K562 (cell line): ENCODE data around the gene SLC30A1. TPM values are rescaled to one million over a fixed set of nuclear protein-coding genes. Genes with fewer than 3 reads are reported as not detected.

Experiments used
- ASH1L ChIP-seq: fragments of 450-650 bp; IDR thresholded peaks from 2 replicates; pipeline ENCODE4 v1.6.1; 2018; ENCODE audit warnings: borderline replicate concordance, mild to moderate bottlenecking, low read depth; ENCODE audit not compliant: partially characterized antibody
- BMI1 ChIP-seq: fragments of 150-350 bp; IDR thresholded peaks from 2 replicates; pipeline ENCODE4 v1.6.1; 2014; ENCODE audit warnings: low read length
- ELF2 ChIP-seq: fragments of 250-450 bp; sonication (Bioruptor Pico); IDR thresholded peaks from 2 replicates; pipeline ENCODE4 v1.5.0; 2021; ENCODE audit warnings: mild to moderate bottlenecking
- IRF2 ChIP-seq: sonication (generic); formaldehyde crosslinking; IDR thresholded peaks from 2 replicates; pipeline ENCODE4 v1.8.1; 2022; ENCODE audit warnings: mild to moderate bottlenecking, missing genetic modification reagents
- MAZ ChIP-seq, 2 experiments: fragments of 450-650 bp in 1 of 2; sonication (generic) in 1 of 2; formaldehyde crosslinking; IDR thresholded peaks in 1 of 2; conservative IDR thresholded peaks in 1 of 2; 2 replicates each; pipeline versions ENCODE4 v1.4.0 to v1.5.0; 2020; ENCODE audit warnings: mild to moderate bottlenecking in 1 of 2, missing genetic modification reagents in 1 of 2
- MBD2 ChIP-seq: sonication (generic); IDR thresholded peaks from 2 replicates; pipeline ENCODE4 v1.6.1; 2016; ENCODE audit warnings: low read depth, borderline replicate concordance
- NR2C2 ChIP-seq, 2 experiments: fragments of 200-800 bp in 1 of 2; sonication (Bioruptor generic) in 1 of 2; sonication (generic) in 1 of 2; formaldehyde crosslinking in 1 of 2; IDR thresholded peaks; 2 replicates each; pipeline versions ENCODE4 v1.6.1 to v1.8.0; 2016 to 2022; ENCODE audit warnings: mild to moderate bottlenecking in 1 of 2, missing compliant biosample characterization in 1 of 2, missing genetic modification characterization in 1 of 2, missing genetic modification reagents in 1 of 2
- PATZ1 ChIP-seq: fragments of 250-450 bp; sonication (Bioruptor Pico); IDR thresholded peaks from 2 replicates; pipeline ENCODE4 v1.5.0; 2020; ENCODE audit warnings: mild to moderate bottlenecking, borderline replicate concordance
- POLR2B ChIP-seq: fragments of 450-650 bp; IDR thresholded peaks from 2 replicates; pipeline ENCODE4 v1.6.1; 2018; ENCODE audit warnings: low read depth; ENCODE audit not compliant: partially characterized antibody
- TCF3 ChIP-seq: sonication (generic); formaldehyde crosslinking; IDR thresholded peaks from 2 replicates; pipeline ENCODE4 v1.4.0; 2020; ENCODE audit warnings: mild to moderate bottlenecking, missing genetic modification reagents
- VEZF1 ChIP-seq: fragments of 200-800 bp; sonication (Bioruptor generic); IDR thresholded peaks from 2 replicates; pipeline ENCODE4 v1.6.1; 2017; ENCODE audit warnings: missing genetic modification characterization, missing compliant biosample characterization
- ZBED1 ChIP-seq: IDR thresholded peaks from 2 replicates; pipeline ENCODE4 v1.6.1; 2014
- ZNF395 ChIP-seq: fragments of 200-800 bp; sonication (Bioruptor generic); IDR thresholded peaks from 2 replicates; pipeline ENCODE4 v1.6.1; 2017; ENCODE audit warnings: missing genetic modification characterization, missing compliant biosample characterization
- ZNF707 ChIP-seq: fragments of 250-450 bp; sonication (Bioruptor Pico); conservative IDR thresholded peaks from 2 replicates; pipeline ENCODE4 v1.8.0; 2022; ENCODE audit warnings: inconsistent platforms, mild to moderate bottlenecking, moderate library complexity
- polyA plus RNA-seq, 8 experiments: library from polyadenylated mRNA; depleted of rRNA in 4 of 8; stranded (reverse) in 5 of 8; unstranded in 3 of 8; fragments of >200 nt; fragmentation: Nextera tagmentation in 2 of 8; fragmentation: Illumina TruSeq in 1 of 8; extraction: Ambion mirVana in 2 of 8; extraction: Trizol in 1 of 8; gene quantifications; 2 replicates each; pipeline versions ENCODE4 v1.2.1 to v1.2.3, GENCODE V29; 2011 to 2014; ENCODE audit warnings: inconsistent platforms in 1 of 8, missing spikeins in 1 of 8
- total RNA-seq, 7 experiments: library from RNA; depleted of rRNA in 6 of 7; stranded (reverse); fragments of >200 nt in 6 of 7; fragmentation: Illumina TruSeq in 2 of 7; extraction: Trizol in 2 of 7; gene quantifications; 2 replicates each; pipeline versions ENCODE4 v1.2.1 to v1.2.3, GENCODE V29; 2011 to 2021; ENCODE audit warnings: low replicate concordance in 1 of 7
- TF ChIP-seq, protein P1 (sequence below), 2 experiments: IDR thresholded peaks in 1 of 2; conservative IDR thresholded peaks in 1 of 2; 2 replicates each; pipeline ENCODE4 v1.6.1; 2016; ENCODE audit warnings: low read depth in 2 of 2, mild to moderate bottlenecking in 1 of 2, missing compliant biosample characterization in 1 of 2, missing genetic modification characterization in 1 of 2, moderate library complexity in 1 of 2
- TF ChIP-seq, protein P2 (sequence below): fragments of 450-650 bp; IDR thresholded peaks from 2 replicates; pipeline ENCODE4 v1.6.1; 2016; ENCODE audit warnings: antibody characterized with exemption
- TF ChIP-seq, protein P3 (sequence below): sonication (generic); formaldehyde crosslinking; IDR thresholded peaks from 2 replicates; pipeline ENCODE4 v1.8.1; 2023; ENCODE audit warnings: mild to moderate bottlenecking, missing genetic modification reagents

SLC30A1 gene
- total and polyA plus RNA-seq, 9 of the 15 experiments (the other 6 are each of a cell fraction or from before 2014, with no cell fraction given), result 4.1 to 14.4 (median 6.6) TPM

DNA sequence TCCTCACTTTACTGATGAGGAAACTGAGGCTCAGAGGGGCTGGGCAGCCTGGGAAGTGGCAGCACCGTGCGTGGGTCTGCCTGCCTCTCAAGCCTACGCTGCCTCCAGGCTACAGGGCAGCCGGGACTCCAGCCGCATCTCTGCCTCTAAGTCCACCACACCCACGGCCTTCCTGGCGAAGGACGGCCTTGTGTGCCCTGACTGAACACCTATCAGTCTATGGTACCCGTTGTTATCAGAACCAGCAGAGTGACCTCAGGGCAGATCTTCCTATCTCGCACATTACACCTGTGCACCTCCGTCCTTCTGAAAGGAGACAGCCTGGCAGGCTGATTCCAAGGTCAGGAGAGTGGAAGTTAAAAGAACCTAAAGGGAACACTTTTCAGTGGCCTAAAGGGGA lies 35.7 kb upstream of the SLC30A1 start (continued):
- TF ChIP-seq ZNF395 (CRISPR knock-in tag) (no peak), ZBED1 (no peak), TCF3 (CRISPR knock-in tag) (peak; percentile 85), IRF2 (CRISPR knock-in tag) (no peak), POLR2B (no peak), ZNF707 (CRISPR knock-in tag) (no peak), PATZ1 (no peak), MAZ (CRISPR knock-in tag; conservative IDR thresholded peaks at IDR 0.05 in 1 of 2, IDR thresholded peaks at IDR 0.05 in 1 of 2) (no peak), MBD2 (no peak), ASH1L (no peak), NR2C2 (CRISPR knock-in tag; IDR thresholded peaks at IDR 0.05) (no peak), NR2C2 (tag; IDR thresholded peaks at IDR 0.05) (no peak), ELF2 (CRISPR knock-in tag) (no peak), BMI1 (no peak), VEZF1 (no peak)
- TF ChIP-seq, protein P1, sequence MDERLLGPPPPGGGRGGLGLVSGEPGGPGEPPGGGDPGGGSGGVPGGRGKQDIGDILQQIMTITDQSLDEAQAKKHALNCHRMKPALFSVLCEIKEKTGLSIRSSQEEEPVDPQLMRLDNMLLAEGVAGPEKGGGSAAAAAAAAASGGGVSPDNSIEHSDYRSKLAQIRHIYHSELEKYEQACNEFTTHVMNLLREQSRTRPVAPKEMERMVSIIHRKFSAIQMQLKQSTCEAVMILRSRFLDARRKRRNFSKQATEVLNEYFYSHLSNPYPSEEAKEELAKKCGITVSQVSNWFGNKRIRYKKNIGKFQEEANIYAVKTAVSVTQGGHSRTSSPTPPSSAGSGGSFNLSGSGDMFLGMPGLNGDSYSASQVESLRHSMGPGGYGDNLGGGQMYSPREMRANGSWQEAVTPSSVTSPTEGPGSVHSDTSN (CRISPR knock-in tag; IDR thresholded peaks at IDR 0.05; ENCODE audit: low read depth), result no peak
- TF ChIP-seq, protein P1 (tag; conservative IDR thresholded peaks at IDR 0.05; ENCODE audit: low read depth), result no peak
- TF ChIP-seq, protein P2, sequence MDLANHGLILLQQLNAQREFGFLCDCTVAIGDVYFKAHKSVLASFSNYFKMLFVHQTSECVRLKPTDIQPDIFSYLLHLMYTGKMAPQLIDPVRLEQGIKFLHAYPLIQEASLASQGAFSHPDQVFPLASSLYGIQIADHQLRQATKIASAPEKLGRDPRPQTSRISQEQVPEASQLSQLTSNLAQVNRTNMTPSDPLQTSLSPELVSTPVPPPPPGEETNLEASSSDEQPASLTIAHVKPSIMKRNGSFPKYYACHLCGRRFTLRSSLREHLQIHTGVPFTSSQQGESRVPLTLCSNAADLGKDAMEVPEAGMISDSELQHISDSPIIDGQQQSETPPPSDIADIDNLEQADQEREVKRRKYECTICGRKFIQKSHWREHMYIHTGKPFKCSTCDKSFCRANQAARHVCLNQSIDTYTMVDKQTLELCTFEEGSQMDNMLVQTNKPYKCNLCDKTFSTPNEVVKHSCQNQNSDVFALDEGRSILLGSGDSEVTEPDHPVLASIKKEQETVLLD, result peak; percentile 59; the same call in 1 of the 2 replicates
- TF ChIP-seq, protein P3, sequence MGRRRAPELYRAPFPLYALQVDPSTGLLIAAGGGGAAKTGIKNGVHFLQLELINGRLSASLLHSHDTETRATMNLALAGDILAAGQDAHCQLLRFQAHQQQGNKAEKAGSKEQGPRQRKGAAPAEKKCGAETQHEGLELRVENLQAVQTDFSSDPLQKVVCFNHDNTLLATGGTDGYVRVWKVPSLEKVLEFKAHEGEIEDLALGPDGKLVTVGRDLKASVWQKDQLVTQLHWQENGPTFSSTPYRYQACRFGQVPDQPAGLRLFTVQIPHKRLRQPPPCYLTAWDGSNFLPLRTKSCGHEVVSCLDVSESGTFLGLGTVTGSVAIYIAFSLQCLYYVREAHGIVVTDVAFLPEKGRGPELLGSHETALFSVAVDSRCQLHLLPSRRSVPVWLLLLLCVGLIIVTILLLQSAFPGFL (CRISPR knock-in tag), result no peak
